SK-N-SH (cell line): ENCODE measurements around the gene SLC14A1. TPM values are rescaled to one million over a fixed set of nuclear protein-coding genes. Genes with fewer than 3 reads are reported as not detected.

Experiments used
- CTCF ChIA-PET: fragments of 300-600, 350-600 bp; formaldehyde crosslinking; extraction: SDS; loops from one replicate; lab custom pipeline; 2021; lab: Yijun Ruan, JAX
- POLR2A ChIA-PET: fragments of 350-600 bp; sonication (Branson Sonifier 250); formaldehyde crosslinking; extraction: SDS; loops from one replicate; lab custom pipeline; 2020; ENCODE audit warnings: antibody characterized with exemption, inconsistent platforms; lab: Yijun Ruan, JAX
- DNase-seq: peaks from one replicate; pipeline ENCODE4 v3.0.0; 2012
- H2AFZ ChIP-seq: fragments of 200-600 bp; sonication (generic); 2 replicates; pipeline ENCODE4 v1.8.1; 2016; ENCODE audit warnings: antibody characterized with exemption, mild to moderate bottlenecking, low read depth
- H3F3A ChIP-seq: fragments of 200-600 bp; sonication (generic); replicated peaks from 2 replicates; pipeline ENCODE3; 2016; ENCODE audit warnings: antibody characterized with exemption, mild to moderate bottlenecking; ENCODE audit not compliant: insufficient read depth
- H3K27ac ChIP-seq, 2 experiments: fragments of 200-500 bp in 1 of 2; fragments of 200-600 bp in 1 of 2; sonication (Bioruptor generic) in 1 of 2; sonication (generic), shearing (Covaris generic) in 1 of 2; 2 replicates each; pipeline versions ENCODE4 v1.5.1 to v1.6.1; 2014 to 2016; ENCODE audit warnings: low read depth in 2 of 2, inconsistent platforms in 1 of 2, low read length in 1 of 2, mild to moderate bottlenecking in 1 of 2, mixed read lengths in 1 of 2
- H3K27me3 ChIP-seq: fragments of 200-600 bp; sonication (generic), shearing (Covaris generic); 2 replicates; pipeline ENCODE4 v1.6.1; 2016; ENCODE audit warnings: mixed run types; ENCODE audit not compliant: insufficient read depth
- H3K36me3 ChIP-seq, 2 experiments: fragments of 200-500 bp in 1 of 2; fragments of 200-600 bp in 1 of 2; sonication (Bioruptor generic) in 1 of 2; sonication (generic) in 1 of 2; replicated peaks in 1 of 2; 2 replicates each; pipeline versions ENCODE3 to v1.5.1; 2014 to 2016; ENCODE audit warnings: low read length in 1 of 2, mild to moderate bottlenecking in 1 of 2; ENCODE audit not compliant: insufficient read depth in 2 of 2, control insufficient read depth in 1 of 2
- H3K4me1 ChIP-seq, 2 experiments: fragments of 200-500 bp in 1 of 2; fragments of 200-600 bp in 1 of 2; sonication (Bioruptor generic) in 1 of 2; sonication (generic), shearing (Covaris generic) in 1 of 2; 2 replicates each; pipeline versions ENCODE4 v1.5.1 to v1.6.1; 2014 to 2016; ENCODE audit warnings: low read depth in 1 of 2, low read length in 1 of 2, mixed run types in 1 of 2; ENCODE audit not compliant: insufficient read depth in 2 of 2, control insufficient read depth in 1 of 2
- H3K4me2 ChIP-seq: fragments of 200-600 bp; sonication (generic), shearing (Covaris generic); 2 replicates; pipeline ENCODE4 v1.6.1; 2017; ENCODE audit warnings: mixed run types
- H3K4me3 ChIP-seq, 2 experiments: fragments of 200-500 bp in 1 of 2; fragments of 200-600 bp in 1 of 2; sonication (Bioruptor generic) in 1 of 2; sonication (generic), shearing (Covaris generic) in 1 of 2; 2 replicates each; pipeline versions ENCODE4 v1.5.1 to v1.8.1; 2014 to 2016; ENCODE audit warnings: low read depth in 2 of 2, inconsistent platforms in 1 of 2, low read length in 1 of 2, mild to moderate bottlenecking in 1 of 2, mixed read lengths in 1 of 2, moderate library complexity in 1 of 2
- H3K79me2 ChIP-seq: fragments of 200-600 bp; sonication (generic); 2 replicates; pipeline ENCODE4 v1.8.1; 2017; ENCODE audit warnings: mild to moderate bottlenecking; ENCODE audit not compliant: insufficient read depth
- H3K9ac ChIP-seq: fragments of 200-600 bp; sonication (generic); 2 replicates; pipeline ENCODE4 v1.6.1; 2017; ENCODE audit warnings: mixed run types
- H3K9me2 ChIP-seq: fragments of 200-600 bp; sonication (generic); 2 replicates; pipeline ENCODE4 v1.6.1; 2017; ENCODE audit warnings: mixed run types
- H3K9me3 ChIP-seq: fragments of 200-600 bp; sonication (generic); 2 replicates; pipeline ENCODE4 v1.6.1; 2017; ENCODE audit warnings: mixed run types, mild to moderate bottlenecking, moderate library complexity
- H4K20me1 ChIP-seq: fragments of 200-600 bp; sonication (generic); 2 replicates; pipeline ENCODE4 v1.6.1; 2017; ENCODE audit warnings: mild to moderate bottlenecking, mixed run types; ENCODE audit not compliant: insufficient read depth
- ELF1 ChIP-seq: IDR thresholded peaks from 2 replicates; pipeline ENCODE4 v1.4.0; 2012
- EP300 ChIP-seq, 2 experiments: IDR thresholded peaks; 2 replicates each; pipeline versions ENCODE4 v1.4.0 to v1.6.1; 2012; ENCODE audit warnings: borderline replicate concordance in 1 of 2, low read depth in 1 of 2, low read length in 1 of 2
- FOXM1 ChIP-seq: IDR thresholded peaks from 2 replicates; pipeline ENCODE4 v1.4.0; 2012; ENCODE audit warnings: low read depth, mild to moderate bottlenecking
- GATA2 ChIP-seq: sonication (generic); formaldehyde crosslinking; IDR thresholded peaks from 2 replicates; pipeline ENCODE4 v1.5.0; 2020; ENCODE audit warnings: mild to moderate bottlenecking, missing genetic modification reagents
- NRF1 ChIP-seq: IDR thresholded peaks from 2 replicates; pipeline ENCODE4 v1.6.1; 2012; ENCODE audit warnings: low read depth, mild to moderate bottlenecking, low read length
- RCOR1 ChIP-seq: fragments of 150-350 bp; IDR thresholded peaks from 2 replicates; pipeline ENCODE4 v1.6.1; 2017; ENCODE audit warnings: antibody characterized with exemption, low read length
- SMC3 ChIP-seq: IDR thresholded peaks from 2 replicates; pipeline ENCODE4 v1.6.1; 2012; ENCODE audit warnings: low read depth, low read length, improper control_type of control experiment
- TAF1 ChIP-seq: IDR thresholded peaks from 2 replicates; pipeline ENCODE4 v1.6.1; 2012; ENCODE audit warnings: low read depth, mild to moderate bottlenecking, low read length, moderate library complexity, borderline replicate concordance
- TCF12 ChIP-seq: IDR thresholded peaks from 2 replicates; pipeline ENCODE4 v1.4.0; 2012
- TEAD4 ChIP-seq: IDR thresholded peaks from 2 replicates; pipeline ENCODE4 v1.4.0; 2012; ENCODE audit warnings: mild to moderate bottlenecking, borderline replicate concordance; ENCODE audit not compliant: insufficient read depth
- WGBS: methylation state at CpG from one replicate; pipeline ENCODE4 v1.1.6; 2017; ENCODE audit warnings: low lambda C conversion rate; 5-methylcytosine and 5-hydroxymethylcytosine counted together
- polyA plus RNA-seq, 3 experiments: library from polyadenylated mRNA; depleted of rRNA; stranded (reverse); fragments of >200 nt; gene quantifications; 2 replicates each; pipeline ENCODE4 v1.2.3, GENCODE V29; 2012
- TF ChIP-seq, protein P1 (sequence below): IDR thresholded peaks from 2 replicates; pipeline ENCODE4; 2012
- TF ChIP-seq, protein P2 (sequence below): IDR thresholded peaks from 2 replicates; pipeline ENCODE4 v1.6.1; 2012; ENCODE audit warnings: mild to moderate bottlenecking, low read depth, low read length, moderate library complexity
- TF ChIP-seq, protein P3 (sequence below): fragments of 200-600 bp; sonication (generic); IDR thresholded peaks from 2 replicates; pipeline ENCODE4 v1.6.1; 2017; ENCODE audit warnings: antibody characterized with exemption, mild to moderate bottlenecking, moderate library complexity

The SLC14A1 gene
- polyA plus RNA-seq, 1 of the 3 experiments (the other 2 are of a cell fraction) = 2.4 TPM

DNA sequence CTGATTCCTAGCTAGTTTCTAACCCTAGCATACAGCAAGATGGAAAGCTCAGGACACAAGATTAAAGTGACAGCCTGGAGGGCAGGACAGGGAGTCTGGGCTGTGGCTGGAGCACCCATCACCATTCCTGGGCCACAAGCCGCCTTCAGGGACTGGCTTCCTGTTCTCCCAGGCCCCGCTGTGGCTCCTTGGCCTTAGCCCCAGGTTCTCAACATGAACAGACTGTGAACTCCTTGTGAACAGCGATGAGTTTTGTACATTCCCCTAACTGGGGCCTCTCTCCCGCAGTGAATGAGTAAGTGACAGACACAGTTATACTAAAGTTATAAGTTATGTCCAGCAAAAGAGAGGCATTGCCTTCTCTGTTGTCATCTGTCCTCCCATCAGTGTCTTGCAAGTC, 35.9 kb upstream of the SLC14A1 start (continued):
- TF ChIP-seq, protein P1, sequence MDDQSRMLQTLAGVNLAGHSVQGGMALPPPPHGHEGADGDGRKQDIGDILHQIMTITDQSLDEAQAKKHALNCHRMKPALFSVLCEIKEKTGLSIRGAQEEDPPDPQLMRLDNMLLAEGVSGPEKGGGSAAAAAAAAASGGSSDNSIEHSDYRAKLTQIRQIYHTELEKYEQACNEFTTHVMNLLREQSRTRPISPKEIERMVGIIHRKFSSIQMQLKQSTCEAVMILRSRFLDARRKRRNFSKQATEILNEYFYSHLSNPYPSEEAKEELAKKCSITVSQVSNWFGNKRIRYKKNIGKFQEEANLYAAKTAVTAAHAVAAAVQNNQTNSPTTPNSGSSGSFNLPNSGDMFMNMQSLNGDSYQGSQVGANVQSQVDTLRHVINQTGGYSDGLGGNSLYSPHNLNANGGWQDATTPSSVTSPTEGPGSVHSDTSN = no peak
- TF ChIP-seq, protein P2, sequence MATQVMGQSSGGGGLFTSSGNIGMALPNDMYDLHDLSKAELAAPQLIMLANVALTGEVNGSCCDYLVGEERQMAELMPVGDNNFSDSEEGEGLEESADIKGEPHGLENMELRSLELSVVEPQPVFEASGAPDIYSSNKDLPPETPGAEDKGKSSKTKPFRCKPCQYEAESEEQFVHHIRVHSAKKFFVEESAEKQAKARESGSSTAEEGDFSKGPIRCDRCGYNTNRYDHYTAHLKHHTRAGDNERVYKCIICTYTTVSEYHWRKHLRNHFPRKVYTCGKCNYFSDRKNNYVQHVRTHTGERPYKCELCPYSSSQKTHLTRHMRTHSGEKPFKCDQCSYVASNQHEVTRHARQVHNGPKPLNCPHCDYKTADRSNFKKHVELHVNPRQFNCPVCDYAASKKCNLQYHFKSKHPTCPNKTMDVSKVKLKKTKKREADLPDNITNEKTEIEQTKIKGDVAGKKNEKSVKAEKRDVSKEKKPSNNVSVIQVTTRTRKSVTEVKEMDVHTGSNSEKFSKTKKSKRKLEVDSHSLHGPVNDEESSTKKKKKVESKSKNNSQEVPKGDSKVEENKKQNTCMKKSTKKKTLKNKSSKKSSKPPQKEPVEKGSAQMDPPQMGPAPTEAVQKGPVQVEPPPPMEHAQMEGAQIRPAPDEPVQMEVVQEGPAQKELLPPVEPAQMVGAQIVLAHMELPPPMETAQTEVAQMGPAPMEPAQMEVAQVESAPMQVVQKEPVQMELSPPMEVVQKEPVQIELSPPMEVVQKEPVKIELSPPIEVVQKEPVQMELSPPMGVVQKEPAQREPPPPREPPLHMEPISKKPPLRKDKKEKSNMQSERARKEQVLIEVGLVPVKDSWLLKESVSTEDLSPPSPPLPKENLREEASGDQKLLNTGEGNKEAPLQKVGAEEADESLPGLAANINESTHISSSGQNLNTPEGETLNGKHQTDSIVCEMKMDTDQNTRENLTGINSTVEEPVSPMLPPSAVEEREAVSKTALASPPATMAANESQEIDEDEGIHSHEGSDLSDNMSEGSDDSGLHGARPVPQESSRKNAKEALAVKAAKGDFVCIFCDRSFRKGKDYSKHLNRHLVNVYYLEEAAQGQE = no peak
- TF ChIP-seq TCF12 = no peak
- TF ChIP-seq ELF1 = no peak

- Histone ChIP-seq H3K4me2 (no peak overlapping the region), H3F3A (no peaks in the 10 kb centered on the region), H3K27ac (no peak overlapping the region), H3K27me3 (no peaks in the 10 kb centered on the region), H3K9ac (no peak overlapping the region), H3K36me3 (no peaks in the 10 kb centered on the region), H3K4me3 (no peak overlapping the region), H3K4me1 (peaks cover 0 to 6% of the 10 kb centered on the region in 2 experiments; a peak in 1 of 4 replicates), H3K9me3 (0 out of 2 replicates have a peak, but pooled peaks cover 4% of the 10 kb centered on the region), H2AFZ (no peak overlapping the region), H4K20me1 (no peaks in the 10 kb centered on the region), H3K9me2 (no peaks in the 10 kb centered on the region), H3K79me2 (no peaks in the 10 kb centered on the region)
- ChIA-PET CTCF (interaction anchor here (1.2 to 8.4 kb wide), 8 partner anchors 14 to 384 kb away, joined by 3 to 58 read pairs (median 11); no protein-coding TSS in a partner anchor), POLR2A (no interaction called here)
- no peak for DNase-seq
- WGBS = 73% methylated on average over 4 of the region's 4 CpGs
- TF ChIP-seq, protein P2 = no peak
- TF ChIP-seq ELF1 (no peak), NRF1 (no peak), TAF1 (no peak), RCOR1 (no peak), FOXM1 (no peak), SMC3 (no peak), TCF12 (no peak), GATA2 (CRISPR knock-in tag) (no peak), TEAD4 (no peak), EP300 (IDR thresholded peaks at IDR 0.05; ENCODE audit: borderline replicate concordance in 1 of 2, low read depth in 1 of 2, low read length in 1 of 2) (no peak)
- TF ChIP-seq, protein P1 = no peak
- TF ChIP-seq, protein P3, sequence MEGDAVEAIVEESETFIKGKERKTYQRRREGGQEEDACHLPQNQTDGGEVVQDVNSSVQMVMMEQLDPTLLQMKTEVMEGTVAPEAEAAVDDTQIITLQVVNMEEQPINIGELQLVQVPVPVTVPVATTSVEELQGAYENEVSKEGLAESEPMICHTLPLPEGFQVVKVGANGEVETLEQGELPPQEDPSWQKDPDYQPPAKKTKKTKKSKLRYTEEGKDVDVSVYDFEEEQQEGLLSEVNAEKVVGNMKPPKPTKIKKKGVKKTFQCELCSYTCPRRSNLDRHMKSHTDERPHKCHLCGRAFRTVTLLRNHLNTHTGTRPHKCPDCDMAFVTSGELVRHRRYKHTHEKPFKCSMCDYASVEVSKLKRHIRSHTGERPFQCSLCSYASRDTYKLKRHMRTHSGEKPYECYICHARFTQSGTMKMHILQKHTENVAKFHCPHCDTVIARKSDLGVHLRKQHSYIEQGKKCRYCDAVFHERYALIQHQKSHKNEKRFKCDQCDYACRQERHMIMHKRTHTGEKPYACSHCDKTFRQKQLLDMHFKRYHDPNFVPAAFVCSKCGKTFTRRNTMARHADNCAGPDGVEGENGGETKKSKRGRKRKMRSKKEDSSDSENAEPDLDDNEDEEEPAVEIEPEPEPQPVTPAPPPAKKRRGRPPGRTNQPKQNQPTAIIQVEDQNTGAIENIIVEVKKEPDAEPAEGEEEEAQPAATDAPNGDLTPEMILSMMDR = no peak
Observed at GRCh38 chr18:45688833-45689232, 35.1 kb upstream of the SLC14A1 start.
